HUDEP-2 (cell line): ENCODE measurements around the gene KLB.
"Not testable (repeated sequence)": the region's sequence is repeated elsewhere in the genome, so short reads cannot be mapped to it uniquely, and the experiment has no call there.

Experiments
- DNase-seq, 76 experiments: peaks; one replicate each; lab custom pipeline; 2025; ENCODE audit not compliant: unreplicated experiment in 76 of 76; lab: John Stamatoyannopoulos, UW

Gene KLB

DNA sequence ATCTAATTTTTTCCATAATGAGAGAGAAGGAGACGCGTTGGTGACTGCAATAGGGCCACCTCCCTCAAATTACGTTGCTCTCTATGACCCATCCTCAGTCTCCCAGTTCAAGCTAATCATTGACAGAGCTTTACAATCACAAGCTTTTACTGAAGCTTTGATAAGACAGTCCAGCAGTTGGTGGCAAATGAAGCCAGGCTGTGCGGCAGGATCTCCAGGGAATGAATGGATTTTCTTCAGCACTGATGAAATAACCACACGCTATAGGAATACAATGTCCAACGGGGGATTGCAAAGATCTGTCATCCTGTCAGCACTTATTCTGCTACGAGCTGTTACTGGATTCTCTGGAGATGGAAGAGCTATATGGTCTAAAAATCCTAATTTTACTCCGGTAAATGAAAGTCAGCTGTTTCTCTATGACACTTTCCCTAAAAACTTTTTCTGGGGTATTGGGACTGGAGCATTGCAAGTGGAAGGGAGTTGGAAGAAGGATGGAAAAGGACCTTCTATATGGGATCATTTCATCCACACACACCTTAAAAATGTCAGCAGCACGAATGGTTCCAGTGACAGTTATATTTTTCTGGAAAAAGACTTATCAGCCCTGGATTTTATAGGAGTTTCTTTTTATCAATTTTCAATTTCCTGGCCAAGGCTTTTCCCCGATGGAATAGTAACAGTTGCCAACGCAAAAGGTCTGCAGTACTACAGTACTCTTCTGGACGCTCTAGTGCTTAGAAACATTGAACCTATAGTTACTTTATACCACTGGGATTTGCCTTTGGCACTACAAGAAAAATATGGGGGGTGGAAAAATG is at the start of gene KLB:
Gene KLB (plus strand): TSS at position 168 of the 821 bp plus-strand sequence. CDS start 20 bp downstream, at position 188.
- peak in 1 of 76 experiments; percentile 0 for DNase-seq

DNA sequence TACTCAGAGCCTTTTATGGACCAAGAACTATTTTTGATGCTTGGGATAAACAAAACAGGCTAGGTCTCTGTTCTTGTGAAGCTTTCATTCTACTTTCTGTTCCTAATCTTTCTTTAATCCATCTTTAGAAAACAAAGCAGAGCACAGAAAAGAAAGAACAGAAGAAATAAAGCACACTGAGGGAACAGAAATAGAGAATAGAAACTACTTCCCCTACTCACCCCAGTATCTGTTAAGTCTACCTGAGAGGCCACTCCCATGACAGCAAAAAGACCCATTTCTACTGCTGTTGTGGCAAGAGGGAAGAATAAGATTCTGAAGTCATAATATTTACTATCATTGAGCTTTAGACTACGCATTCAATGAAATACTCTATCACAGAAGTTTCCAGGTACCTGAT is 49.7 kb upstream of the KLB start:
- no peak for DNase-seq

DNA sequence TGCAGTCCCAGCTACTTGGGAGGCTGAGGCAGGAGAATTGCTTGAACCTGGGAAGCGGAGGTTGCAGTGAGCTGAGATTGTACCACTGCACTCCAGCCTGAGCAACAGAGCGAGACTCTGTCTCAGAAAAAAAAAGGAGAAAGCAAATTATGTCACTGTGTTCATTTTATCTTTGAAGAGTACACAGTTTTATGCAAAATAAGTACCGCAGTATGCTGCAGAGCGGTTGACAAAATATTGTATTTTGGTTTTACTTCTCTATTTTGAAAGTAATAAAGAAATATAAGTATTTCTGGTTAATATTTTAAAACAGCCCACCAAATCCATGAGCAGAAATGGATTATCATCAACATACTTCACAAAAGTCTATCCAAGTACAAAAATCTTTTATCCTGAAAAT is 46.1 kb upstream of the KLB start:
- DNase-seq: not testable (repeated sequence)

DNA sequence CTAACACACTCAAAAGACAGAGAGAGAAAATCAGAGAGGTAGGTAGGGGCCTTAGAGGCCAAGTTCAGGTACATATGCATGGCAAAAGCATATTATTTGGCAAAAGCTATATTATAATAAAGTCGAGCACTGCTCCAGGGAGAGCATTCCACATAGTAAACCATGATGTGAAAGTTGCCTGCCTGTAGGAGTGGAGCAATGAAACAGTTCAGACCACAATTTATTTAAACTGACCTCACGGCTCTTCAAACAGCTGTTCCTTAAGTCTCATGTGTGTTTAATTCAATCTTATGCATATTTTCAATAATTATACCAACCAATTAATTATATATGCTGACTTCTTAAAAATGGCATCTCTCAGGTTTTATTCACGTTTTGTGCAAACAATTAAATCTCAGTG is 43.9 kb upstream of the KLB start:
- DNase-seq: no peak

DNA sequence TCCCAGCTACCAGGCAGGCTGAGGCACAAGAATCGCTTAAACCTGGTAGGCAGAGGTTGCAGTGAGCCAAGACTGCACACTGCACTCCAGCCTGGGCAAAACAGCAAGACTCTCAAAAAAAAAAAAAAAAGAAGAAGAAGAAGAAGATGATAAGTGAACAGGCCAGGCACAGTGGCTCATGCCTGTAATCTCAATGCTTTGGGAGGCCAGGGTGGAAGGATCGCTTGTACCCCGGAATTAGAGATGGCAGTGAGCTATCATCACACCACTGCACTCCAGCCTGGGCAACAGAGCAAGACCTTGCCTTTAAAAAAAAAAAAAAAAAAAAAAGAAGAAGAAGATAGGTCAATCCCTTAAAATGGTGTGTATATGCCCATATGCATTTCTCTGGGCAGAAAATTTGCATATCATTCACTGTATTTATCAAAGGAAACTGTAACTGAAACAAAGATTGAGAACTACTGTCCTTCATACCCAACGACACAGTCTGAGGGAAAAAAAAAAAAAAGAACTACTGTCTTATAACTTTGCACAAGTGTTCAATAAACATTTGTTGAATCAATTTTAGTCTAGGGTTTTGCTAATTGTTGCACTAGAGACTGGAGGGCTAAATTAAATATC is 42.8 kb upstream of the KLB start:
- DNase-seq: no peak

DNA sequence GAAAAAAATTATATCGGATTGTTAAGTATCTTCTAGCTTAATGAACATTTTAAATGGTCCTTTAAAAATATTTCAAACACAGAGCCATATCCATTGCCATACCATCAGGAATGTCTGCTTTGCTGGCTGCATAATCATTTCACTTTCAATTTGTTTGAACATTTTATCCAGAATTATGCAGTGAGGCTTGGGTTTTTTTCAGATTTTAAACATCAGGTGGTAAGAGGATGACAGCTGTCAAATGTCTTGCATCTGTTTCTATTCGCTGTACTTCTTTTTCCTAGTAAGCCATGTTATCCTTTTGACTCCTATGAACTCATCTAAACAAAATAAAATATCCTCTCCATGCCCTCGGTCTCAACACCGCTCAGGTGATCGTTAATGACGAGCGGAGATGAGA is 41.4 kb upstream of the KLB start:
- no peak for DNase-seq

DNA sequence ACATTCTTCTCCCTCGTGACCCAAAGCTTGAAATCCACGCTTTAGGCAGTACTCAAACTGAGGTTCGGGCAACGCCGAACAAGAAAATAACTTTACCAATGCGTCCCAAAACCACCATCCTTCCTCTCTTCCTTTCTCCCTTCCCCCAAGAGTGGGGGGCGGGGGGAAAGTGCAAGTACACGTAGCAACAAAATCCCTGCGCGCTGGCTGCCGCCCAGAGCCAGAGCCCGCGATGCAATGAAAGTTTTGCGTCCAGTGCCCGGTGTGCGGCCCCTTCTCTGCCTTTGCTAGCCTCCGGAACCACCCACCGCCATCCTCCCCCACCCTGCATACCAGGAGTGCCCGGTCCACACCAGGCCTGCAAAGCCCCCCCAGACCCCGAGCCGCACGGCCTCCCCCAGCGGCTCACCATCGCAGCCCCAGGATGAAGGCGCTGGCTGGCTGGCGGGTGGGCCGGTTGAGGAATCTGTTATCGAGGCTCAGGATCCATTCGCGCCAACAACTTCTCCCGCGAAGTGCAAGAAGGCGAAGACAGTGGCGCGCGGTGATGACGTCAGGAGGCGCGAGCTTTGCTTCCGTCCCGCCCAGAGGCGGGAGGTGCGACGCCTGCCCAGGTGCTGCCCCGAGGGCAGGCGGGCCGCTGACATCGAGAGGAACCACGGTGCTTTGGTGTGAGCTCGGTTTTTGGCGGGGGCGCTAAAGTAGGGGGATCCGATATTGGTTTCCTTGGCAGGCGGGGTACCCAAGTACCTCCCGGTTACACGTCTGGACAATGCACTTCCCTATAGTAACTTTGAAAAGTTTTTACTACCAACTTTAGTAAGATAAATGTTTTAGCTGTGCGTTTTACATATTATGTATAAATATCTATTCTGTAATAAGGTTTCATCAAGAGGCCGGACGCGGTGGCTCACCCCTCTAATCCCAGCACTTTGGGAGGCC is 40.6 kb upstream of the KLB start, which contains the start of gene RFC1:
Gene RFC1 (minus strand): TSS at position 533 of the 942 bp plus-strand sequence. CDS start 121 bp downstream, at position 412.
- peak in 75 of 76 experiments; percentile 21 to 90 (median 78) for DNase-seq

DNA sequence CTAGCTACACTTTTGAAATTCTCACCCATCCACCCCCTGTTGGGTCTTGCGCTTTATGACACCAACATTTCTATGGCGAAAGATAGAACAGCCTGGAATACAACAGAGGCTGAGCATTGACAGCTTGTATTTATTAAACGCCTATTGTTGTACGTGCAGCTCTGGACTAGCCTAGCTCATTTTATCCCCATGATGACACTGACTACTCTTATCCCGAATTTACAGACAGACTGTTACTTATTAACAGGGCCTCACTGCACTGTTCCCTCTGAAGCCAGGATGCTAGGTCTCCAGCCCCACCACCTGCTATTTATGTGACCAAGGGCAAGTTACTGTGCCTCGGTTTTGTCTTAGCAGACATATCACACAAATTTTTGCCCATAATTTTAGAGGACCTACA is 39.6 kb upstream of the KLB start:
- DNase-seq: peak in 1 of 76 experiments; percentile 2

DNA sequence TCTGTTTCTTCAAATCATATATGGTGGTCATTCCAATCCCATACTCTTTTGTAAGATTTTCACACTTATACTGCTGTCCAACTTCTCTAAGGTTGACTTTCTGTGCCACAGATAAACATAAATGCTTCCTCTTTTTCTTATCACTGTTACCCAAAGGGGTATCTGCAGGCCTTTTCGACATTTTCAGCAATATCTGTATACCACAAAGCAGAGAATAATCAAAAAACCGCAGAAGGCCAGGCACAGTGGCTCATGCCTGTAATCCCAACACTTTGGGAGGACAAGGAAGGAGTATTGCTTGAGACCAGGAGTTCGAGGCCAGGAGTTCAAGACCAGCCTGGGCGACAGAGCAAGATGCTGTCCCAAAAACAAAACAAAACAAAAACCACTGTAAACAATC is 37.4 kb upstream of the KLB start:
- peak in 47 of 76 experiments; percentile 0 to 75 (median 31) for DNase-seq

DNA sequence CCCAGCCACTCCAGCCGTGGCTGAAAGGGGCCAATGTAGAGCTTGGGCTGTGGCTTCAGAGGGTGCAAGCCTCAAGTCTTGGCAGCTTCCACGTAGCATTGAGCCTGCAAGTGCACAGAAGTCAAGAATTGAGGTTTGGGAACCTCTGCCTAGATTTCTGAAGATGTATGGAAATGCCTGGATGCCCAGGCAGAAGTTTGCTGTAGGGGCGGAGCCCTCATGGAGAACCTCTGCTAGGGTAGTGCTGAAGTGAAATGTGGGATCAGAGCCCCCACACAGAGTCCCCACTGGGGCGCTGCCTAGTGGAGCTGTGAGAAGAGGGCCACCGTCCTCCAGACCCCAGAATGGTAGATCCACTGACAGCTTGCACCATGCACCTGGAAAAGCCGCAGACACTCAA is 35.5 kb upstream of the KLB start:
- DNase-seq: not testable (repeated sequence)

DNA sequence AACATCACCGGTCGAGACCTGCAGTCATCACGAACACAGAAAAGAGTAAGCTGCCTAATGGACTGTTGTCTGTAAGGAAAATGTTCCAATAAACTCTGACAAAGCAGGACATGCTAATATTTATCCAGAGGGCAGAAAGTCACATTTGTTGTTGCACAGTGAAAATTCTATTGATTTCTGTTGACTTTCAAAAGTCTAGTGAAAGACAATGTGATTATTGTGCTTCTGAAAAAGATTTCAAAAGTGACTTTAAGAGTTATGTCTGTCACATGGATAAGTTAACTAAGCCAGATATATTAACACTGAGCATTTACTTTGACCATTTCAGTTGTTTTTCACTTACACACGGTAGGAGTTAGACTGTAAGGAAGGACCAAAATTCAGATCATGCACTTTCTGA is 31.3 kb upstream of the KLB start:
- DNase-seq: no peak

DNA sequence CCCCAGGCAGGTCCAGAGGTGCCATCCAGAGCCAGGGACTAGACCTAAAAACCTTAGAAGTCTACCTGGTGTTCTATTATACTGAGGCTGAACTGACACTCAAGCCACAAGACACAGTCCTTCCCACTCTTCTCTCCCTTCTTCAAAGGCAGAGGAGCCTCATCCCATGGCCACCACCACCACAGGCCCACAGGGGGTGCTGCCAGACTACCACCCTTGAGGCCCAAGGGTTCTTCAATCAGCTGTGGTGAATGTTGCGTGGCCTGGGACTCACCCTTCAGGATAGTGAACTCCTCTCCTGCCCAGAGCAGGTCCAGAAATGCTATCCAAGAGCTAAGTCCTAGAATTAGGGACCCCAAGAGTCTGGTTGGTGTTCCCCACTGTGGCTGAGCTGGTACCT is 23.0 kb upstream of the KLB start:
- no peak for DNase-seq

DNA sequence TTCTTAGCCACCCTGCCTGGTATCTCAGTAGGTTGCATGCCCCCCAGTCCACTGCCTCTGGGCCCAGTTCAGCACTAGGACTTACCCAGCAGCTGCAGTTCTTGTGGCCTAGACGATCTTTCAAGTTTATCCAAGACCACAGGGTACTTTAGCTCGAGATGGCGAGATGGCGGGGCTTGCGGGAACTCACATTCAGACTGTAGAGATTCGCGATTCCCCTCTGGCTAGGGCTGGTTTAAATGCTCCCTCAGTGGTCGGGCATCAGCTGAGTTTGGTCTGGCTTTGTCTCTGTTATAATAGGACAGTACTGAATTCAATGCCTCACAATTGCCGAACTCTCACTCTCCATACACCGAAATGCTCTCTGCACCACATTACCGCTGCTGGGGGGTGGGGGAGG is 22.2 kb upstream of the KLB start:
- no peak for DNase-seq

DNA sequence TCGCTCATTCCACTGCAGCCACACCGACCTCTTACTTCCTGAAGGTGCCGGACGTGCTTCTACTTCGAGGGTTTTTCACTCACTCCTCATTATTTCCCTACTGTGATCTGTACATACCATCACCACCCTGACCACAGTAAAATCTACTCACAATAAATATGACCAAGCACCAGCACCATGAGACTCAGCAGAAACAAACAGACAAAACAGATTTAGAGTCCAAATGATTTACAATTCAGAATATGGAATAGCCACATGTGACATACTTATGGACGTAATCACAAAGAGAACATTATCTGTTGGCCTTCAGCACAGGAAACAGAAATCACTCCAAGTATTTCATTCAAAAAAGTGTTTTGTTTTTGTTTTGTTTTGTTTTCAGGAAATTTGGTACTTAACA is 16.1 kb upstream of the KLB start:
- DNase-seq: no peak

DNA sequence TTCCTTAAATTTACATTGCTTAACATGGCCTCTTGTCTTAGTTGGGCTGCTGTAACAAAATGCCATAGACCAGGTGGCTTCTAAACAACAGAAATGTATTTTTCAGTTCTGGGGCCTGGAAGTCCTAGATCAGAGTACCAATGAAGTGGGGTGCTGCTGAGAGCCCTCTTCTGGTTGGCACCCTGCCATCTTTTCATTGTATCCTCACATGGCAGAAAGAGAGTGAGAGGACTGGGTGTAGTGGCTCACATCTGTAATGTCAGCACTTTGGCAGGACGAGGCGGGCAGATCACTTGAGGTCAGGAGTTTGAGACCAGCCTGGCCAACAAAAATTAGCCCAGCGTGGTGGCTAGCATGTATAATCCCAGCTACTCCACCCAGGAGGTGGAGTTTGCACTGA is 12.0 kb upstream of the KLB start:
- DNase-seq: peak in 1 of 76 experiments; percentile 2

DNA sequence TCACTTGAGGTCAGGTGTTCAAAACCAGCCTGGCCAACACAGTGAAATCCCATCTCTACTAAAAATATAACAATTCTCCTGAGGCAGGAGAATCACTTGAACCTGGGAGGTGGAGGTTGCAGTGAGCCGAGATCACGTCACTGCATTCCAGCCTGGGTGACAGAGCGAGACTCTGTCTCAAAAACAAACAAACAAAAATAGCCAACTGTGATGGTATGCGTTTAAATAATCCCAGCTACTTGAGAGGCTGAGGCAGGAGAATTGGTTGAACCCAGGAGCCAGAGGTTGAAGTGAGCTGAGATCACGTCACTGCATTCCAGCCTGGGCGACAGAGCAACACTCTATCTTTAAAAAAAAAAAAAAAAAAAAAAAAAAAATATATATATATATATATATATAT is 5.1 kb upstream of the KLB start:
- not testable (repeated sequence) for DNase-seq

DNA sequence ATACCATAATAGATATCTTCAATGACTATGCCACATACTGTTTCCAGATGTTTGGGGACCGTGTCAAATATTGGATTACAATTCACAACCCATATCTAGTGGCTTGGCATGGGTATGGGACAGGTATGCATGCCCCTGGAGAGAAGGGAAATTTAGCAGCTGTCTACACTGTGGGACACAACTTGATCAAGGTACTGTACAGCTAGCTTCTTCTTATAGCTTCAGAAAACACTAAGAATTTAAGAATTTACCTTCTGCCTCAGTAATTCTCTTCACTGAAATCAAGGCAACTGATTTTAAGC is 805 bp downstream of the KLB start:
- DNase-seq: no peak

DNA sequence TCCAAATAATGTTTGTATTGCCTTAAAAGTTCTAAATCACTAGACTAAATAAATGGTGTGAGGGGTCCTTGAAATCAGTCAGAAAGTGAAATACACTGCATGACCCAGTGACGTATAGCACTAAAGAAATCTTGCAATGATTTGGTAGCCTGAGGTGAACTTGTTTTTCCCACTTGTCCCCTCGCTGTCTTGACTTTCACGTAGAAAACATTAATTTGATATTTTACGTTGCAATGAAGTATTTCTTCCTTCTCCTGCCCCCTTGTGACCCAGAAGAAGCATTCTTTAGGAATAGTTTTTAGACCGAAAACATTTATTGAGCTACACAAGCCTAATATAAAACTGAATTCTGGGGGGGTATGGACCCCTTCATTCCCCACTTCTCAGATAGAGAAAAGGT is 3.7 kb downstream of the KLB start:
- DNase-seq: peak in 2 of 76 experiments; percentile 3 to 4

DNA sequence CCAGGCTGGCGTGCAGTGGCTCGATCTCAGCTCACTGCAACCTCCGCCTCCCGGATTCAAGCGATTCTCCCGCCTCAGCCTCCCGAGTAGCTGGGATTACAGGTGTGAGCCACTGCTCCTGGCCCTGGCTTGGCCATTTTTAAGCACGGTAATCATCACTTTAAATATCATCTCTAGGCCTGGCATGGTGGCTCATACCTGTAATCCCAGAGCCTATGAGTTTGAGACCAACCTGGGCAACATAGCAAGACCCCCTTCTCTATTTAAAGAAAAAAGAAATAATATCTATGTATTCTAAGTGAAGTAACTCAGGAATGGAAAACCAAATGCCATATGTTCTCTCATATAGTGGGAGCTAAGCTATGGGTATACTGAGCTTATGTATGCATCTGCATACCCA is 4.8 kb downstream of the KLB start:
- not testable (repeated sequence) for DNase-seq

DNA sequence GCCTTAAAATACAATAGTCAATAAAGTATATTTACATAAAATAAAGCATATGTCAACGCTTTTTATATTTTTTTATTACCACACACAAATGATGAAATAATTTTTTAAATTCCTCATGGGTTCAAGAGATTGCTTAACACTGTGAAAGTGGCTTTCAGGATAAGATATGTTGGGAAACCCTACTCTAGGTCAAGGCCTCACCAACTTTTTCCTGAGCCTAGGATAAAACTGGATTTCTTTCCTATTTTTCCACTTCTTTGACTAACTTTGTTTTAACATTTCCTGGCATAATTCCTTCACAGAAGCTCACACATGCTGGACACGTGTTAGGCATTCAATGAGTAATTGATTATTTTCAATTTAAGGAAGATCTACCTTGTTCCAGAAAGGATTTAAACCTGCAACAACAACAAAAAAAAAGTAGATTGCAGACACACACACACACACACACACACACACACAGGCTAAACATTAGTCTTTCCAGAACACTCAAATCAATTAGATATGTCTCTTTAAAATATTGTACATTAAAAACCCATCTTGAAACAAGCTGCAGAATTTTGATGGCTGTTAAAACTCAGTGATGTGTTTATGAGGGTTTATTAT is 9.1 kb downstream of the KLB start:
- DNase-seq: no peak

DNA sequence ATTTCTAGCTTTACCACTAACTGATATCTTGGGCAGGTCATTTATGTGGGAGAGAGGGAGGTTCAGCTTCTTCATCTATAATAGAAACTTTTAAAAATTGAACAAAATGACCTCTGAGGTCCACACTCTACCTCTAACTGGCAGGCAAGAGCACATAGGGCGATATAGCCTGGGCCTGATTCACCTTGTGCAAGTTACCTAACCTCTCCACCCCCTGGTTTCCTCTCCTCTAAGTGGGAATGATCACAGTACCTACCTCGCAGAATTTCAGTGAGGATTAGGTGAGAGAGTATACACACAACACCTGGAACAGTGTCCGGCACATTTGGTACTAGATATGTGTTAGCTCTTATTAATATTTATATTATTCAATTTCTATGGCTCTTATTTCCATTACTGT is 15.5 kb downstream of the KLB start:
- DNase-seq: no peak
